Neural cell (in vitro differentiated cells): ENCODE results near the gene MIEN1.

Source experiments
- EP300 ChIP-seq: fragments of 450-650 bp; conservative IDR thresholded peaks from 2 replicates; pipeline ENCODE4 v1.6.1; 2014; ENCODE audit warnings: antibody characterized with exemption, mild to moderate bottlenecking, moderate library complexity; ENCODE audit not compliant: poor library complexity, severe bottlenecking
- REST ChIP-seq: IDR thresholded peaks from 2 replicates; pipeline ENCODE4 v1.6.1; 2012; ENCODE audit warnings: borderline replicate concordance
- TF ChIP-seq, protein P1 (sequence below): fragments of 450-650 bp; IDR thresholded peaks from 2 replicates; pipeline ENCODE4 v1.5.1; 2014; ENCODE audit warnings: antibody characterized with exemption, mild to moderate bottlenecking, moderate library complexity; ENCODE audit not compliant: poor library complexity, severe bottlenecking

DNA sequence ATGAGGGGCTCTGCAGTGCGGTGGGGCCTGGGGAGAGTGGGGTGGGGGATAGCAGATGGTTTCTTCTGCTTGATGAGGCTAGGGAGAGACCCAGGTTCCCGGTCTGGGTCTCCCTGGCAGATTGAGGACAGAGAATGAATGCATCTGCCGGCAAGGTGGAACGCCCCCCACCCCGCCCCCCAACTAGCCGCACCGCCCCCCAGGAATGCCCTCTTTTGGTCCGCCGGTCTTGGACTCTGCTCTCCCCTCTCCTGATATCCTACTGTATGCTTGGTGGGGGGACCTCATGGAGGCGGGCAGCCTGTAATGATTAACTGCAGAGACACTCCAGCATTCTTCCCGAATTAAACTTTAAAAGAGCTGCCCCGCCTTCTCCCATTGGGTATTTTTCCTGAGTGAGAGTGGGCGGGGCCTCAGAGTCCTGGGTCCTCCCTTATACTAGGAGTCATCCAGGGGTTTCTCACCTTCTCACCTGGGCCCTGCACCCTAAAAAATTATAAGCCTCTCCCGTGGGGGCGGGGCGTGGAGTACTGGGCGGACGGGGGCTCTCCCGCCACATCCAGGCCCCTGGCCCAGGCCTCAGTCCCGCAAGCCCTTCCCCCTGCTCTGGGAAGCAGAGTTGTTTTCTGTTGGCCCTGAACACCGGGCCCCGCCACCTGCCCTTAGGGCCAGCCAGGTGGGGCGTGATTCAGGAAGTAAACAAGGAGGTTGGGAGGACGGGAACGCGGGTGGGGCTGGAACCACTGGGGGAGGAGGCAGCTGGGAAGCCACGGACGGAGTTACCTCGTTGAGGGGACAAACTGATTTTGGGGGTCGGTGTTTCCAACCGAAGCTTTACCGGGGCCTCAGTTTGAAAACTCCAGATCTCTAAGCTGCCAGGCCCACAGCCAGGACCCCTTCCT is 8.9 kb upstream of the MIEN1 start:
- TF ChIP-seq, protein P1, sequence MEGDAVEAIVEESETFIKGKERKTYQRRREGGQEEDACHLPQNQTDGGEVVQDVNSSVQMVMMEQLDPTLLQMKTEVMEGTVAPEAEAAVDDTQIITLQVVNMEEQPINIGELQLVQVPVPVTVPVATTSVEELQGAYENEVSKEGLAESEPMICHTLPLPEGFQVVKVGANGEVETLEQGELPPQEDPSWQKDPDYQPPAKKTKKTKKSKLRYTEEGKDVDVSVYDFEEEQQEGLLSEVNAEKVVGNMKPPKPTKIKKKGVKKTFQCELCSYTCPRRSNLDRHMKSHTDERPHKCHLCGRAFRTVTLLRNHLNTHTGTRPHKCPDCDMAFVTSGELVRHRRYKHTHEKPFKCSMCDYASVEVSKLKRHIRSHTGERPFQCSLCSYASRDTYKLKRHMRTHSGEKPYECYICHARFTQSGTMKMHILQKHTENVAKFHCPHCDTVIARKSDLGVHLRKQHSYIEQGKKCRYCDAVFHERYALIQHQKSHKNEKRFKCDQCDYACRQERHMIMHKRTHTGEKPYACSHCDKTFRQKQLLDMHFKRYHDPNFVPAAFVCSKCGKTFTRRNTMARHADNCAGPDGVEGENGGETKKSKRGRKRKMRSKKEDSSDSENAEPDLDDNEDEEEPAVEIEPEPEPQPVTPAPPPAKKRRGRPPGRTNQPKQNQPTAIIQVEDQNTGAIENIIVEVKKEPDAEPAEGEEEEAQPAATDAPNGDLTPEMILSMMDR: no peak
- TF ChIP-seq EP300 (no peak), REST (no peak)
